OCI-LY3 (cell line): Measurements from ENCODE around the gene PXK.

Experiments used
- H2AFZ ChIP-seq: fragments of 200-600, 300-600 bp; shearing (Covaris generic); 2 replicates; pipeline ENCODE4 v1.6.0; 2014; ENCODE audit warnings: antibody characterized with exemption, low read depth, low read length
- H3K27ac ChIP-seq: fragments of 200-600, 300-600 bp; sonication (generic); 2 replicates; pipeline ENCODE4 v1.5.1; 2014; ENCODE audit warnings: mild to moderate bottlenecking, low read length, moderate library complexity, mixed read lengths
- H3K27me3 ChIP-seq: fragments of 200-600, 300-600 bp; sonication (generic); 2 replicates; pipeline ENCODE4 v1.6.1; 2014; ENCODE audit warnings: low read depth, low read length, mixed read lengths
- H3K36me3 ChIP-seq: fragments of 200-600, 300-600 bp; sonication (generic); replicated peaks from 2 replicates; pipeline ENCODE3; 2014; ENCODE audit warnings: low read depth, low read length, mixed read lengths
- H3K4me1 ChIP-seq: fragments of 300-600, 200-600 bp; sonication (generic); 2 replicates; pipeline ENCODE4 v1.6.1; 2014; ENCODE audit warnings: low read length, mixed read lengths
- H3K4me2 ChIP-seq: fragments of 200-600, 300-600 bp; sonication (generic); 2 replicates; pipeline ENCODE4 v1.6.1; 2014; ENCODE audit warnings: low read length, mixed read lengths
- H3K4me3 ChIP-seq: fragments of 300-600, 200-600 bp; sonication (generic); 2 replicates; pipeline ENCODE4 v1.5.1; 2014; ENCODE audit warnings: antibody characterized with exemption, mild to moderate bottlenecking, low read length, moderate library complexity
- H3K79me2 ChIP-seq: fragments of 300-600, 200-600 bp; shearing (Covaris generic); 2 replicates; pipeline ENCODE4 v1.6.1; 2014; ENCODE audit warnings: mild to moderate bottlenecking, low read length, mixed read lengths
- H3K9ac ChIP-seq: fragments of 300-600, 200-600 bp; shearing (Covaris generic); 2 replicates; pipeline ENCODE4 v1.6.0; 2014; ENCODE audit warnings: mild to moderate bottlenecking, low read length, moderate library complexity
- H3K9me3 ChIP-seq: fragments of 200-600, 300-600 bp; shearing (Covaris generic); 2 replicates; pipeline ENCODE4 v1.6.1; 2014; ENCODE audit warnings: low read length, mixed read lengths; ENCODE audit not compliant: insufficient read depth
- H4K20me1 ChIP-seq: fragments of 200-600, 300-600 bp; sonication (generic); 2 replicates; pipeline ENCODE4 v1.6.1; 2016; ENCODE audit warnings: low read length, mixed read lengths; ENCODE audit not compliant: insufficient read depth
- CTCF ChIP-seq: fragments of 200-600, 300-600 bp; sonication (generic); IDR thresholded peaks from 2 replicates; pipeline ENCODE4 v1.5.1; 2014; ENCODE audit warnings: antibody characterized with exemption, low read length, low read depth
- EZH2phosphoT487 ChIP-seq: fragments of 200-600 bp; shearing (Covaris generic); IDR thresholded peaks from 2 replicates; pipeline ENCODE4 v1.6.1; 2018; ENCODE audit warnings: antibody characterized with exemption, mixed run types, low read depth

PXK gene

GRCh38 chr3:58359621-58360020, 26.9 kb downstream of the PXK start:
- Histone ChIP-seq H4K20me1 (peaks cover 12% of the 10 kb centered on the region; the same call in 1 of the 2 replicates), H3K4me2 (no peak overlapping the region), H3K9me3 (no peaks in the 10 kb centered on the region), H3K4me3 (no peak overlapping the region), H2AFZ (no peak overlapping the region), H3K79me2 (no peaks in the 10 kb centered on the region), H3K27ac (no peak overlapping the region), H3K36me3 (no peaks in the 10 kb centered on the region), H3K9ac (no peak overlapping the region), H3K4me1 (peaks cover 20% of the 10 kb centered on the region), H3K27me3 (no peaks in the 10 kb centered on the region)
- TF ChIP-seq CTCF = no peak

GRCh38 chr3:58361866-58362265, 29.2 kb downstream of the PXK start:
- no peaks in the 10 kb centered on the region for H3K27me3 ChIP-seq

GRCh38 chr3:58366699-58367098, 34.0 kb downstream of the PXK start:
- Histone ChIP-seq H3K27ac (no peak overlapping the region), H3K9ac (no peak overlapping the region), H2AFZ (no peak overlapping the region), H3K9me3 (no peaks in the 10 kb centered on the region), H3K4me2 (no peak overlapping the region), H3K4me3 (no peak overlapping the region), H3K4me1 (0 out of 2 replicates have a peak, but pooled peaks cover 2% of the 10 kb centered on the region), H3K27me3 (no peaks in the 10 kb centered on the region), H3K79me2 (no peaks in the 10 kb centered on the region), H4K20me1 (no peaks in the 10 kb centered on the region), H3K36me3 (no peaks in the 10 kb centered on the region)
- TF ChIP-seq EZH2phosphoT487 = no peak
- no peak for TF ChIP-seq CTCF

More at GRCh38 chr3:58361866-58362265, 29.2 kb downstream of the PXK start:
- Histone ChIP-seq H2AFZ (no peak overlapping the region), H3K27ac (no peak overlapping the region), H3K4me3 (no peak overlapping the region), H3K79me2 (no peaks in the 10 kb centered on the region), H3K36me3 (no peaks in the 10 kb centered on the region), H4K20me1 (no peaks in the 10 kb centered on the region), H3K4me2 (no peak overlapping the region), H3K4me1 (0 out of 2 replicates have a peak, but pooled peaks cover 2% of the 10 kb centered on the region), H3K9ac (no peak overlapping the region), H3K9me3 (no peaks in the 10 kb centered on the region)
- TF ChIP-seq EZH2phosphoT487 (no peak), CTCF (no peak)

- Histone ChIP-seq H3K9me3 (no peaks in the 10 kb centered on the region), H2AFZ (no peak overlapping the region), H3K4me2 (no peak overlapping the region), H3K4me1 (0 out of 2 replicates have a peak, but pooled peaks cover 1% of the 10 kb centered on the region), H3K27ac (no peak overlapping the region), H3K36me3 (no peaks in the 10 kb centered on the region), H3K79me2 (no peaks in the 10 kb centered on the region), H3K4me3 (no peak overlapping the region), H3K9ac (no peak overlapping the region), H3K27me3 (no peaks in the 10 kb centered on the region), H4K20me1 (no peaks in the 10 kb centered on the region)
- TF ChIP-seq CTCF (no peak), EZH2phosphoT487 (no peak)
Measured at GRCh38 chr3:58369038-58369437, 36.3 kb downstream of the PXK start.
